ENCODE measurements around the gene MYLK.
A peak's percentile ranks its signal among the peaks of the same experiment; 100 is the strongest.
"Not testable (repeated sequence)": the region's sequence is repeated elsewhere in the genome, so short reads cannot be mapped to it uniquely, and the experiment has no call there.

Gene MYLK
- total RNA-seq: 0 to 0.31 (median 0.14) reads per million in 4 donors

DNA sequence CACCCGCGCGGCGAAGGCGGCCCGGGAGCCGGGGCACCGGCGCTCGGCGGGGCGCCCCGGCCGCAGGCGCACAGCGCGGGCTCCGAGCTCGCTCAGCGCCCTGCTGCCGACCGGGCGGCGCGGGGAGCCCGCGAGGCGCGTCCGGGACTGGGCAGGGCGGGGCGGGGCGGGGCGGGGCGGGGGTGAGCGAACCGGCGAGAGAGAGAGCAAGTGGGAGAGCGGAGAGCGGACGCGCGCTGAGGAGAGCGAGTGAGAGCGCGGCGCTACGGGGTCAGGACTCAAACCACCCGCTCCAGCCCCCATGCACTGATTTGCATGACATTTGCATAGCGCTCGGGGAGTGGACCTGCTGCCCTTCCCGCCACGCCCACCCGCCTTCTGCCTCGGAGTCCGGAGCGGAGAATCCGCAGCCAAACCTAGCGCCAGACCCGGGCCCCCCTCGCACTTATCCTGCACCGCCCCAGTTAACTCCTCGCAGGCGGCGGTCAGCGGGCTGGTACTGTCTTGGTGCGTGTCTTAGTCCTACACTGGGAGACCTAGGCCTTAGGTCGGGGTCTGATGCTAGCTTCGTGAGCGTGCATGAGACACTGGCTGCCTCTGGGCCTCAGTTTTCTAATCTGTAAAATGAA is at the start of gene MYLK:
Gene MYLK (minus strand): TSS at position 130 of the 629 bp plus-strand sequence. CDS start 90,491 bp downstream, outside the sequence.
- DNase-seq: peak in 2 of 5 donors; percentile 5 to 66

DNA sequence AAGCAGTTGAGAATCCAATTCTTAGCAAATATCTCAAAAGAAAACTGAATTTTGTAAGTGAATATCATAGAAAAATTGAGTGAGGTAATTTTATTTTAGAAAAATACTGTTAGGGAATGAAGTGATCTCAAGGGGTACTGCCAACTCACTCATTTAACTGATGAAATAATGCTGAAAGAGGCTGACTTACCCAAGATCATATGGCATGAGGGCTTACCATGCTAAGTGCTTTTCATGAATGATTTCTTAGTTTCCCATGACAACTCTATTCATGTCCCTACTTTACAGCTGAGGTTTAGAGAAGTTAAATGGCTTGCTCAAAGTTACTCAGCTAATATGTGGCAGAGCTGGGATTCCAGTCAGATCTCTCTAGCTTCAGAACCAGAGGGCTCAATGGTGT is 46.3 kb upstream of the MYLK start:
- no peak for DNase-seq

GRCh38 chr3:123929325-123929724 is 45.2 kb upstream of the MYLK start:
- no peak for DNase-seq

- DNase-seq: no peak
Observed at GRCh38 chr3:123926396-123926795, 42.3 kb upstream of the MYLK start.

GRCh38 chr3:123920868-123921267 is 36.7 kb upstream of the MYLK start:
- DNase-seq: no peak

DNA sequence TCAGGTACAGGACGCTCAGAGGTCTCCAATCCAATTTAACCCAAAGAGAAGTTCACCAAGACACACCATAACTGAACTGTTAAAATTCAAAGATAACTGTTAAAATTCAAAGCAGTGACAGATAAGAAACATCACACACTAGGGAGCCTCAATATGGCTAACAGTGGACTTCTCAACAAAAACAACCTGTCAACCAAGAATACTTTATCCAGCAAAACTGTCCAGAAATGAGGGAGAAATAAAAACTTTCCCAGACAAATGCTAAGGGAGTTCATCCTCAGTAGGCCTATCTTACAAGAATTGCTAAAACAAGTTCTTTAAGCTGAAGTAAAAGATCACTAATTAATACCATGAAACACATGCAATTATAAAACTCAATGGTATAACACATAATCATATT is 36.3 kb upstream of the MYLK start:
- no peak for DNase-seq

DNA sequence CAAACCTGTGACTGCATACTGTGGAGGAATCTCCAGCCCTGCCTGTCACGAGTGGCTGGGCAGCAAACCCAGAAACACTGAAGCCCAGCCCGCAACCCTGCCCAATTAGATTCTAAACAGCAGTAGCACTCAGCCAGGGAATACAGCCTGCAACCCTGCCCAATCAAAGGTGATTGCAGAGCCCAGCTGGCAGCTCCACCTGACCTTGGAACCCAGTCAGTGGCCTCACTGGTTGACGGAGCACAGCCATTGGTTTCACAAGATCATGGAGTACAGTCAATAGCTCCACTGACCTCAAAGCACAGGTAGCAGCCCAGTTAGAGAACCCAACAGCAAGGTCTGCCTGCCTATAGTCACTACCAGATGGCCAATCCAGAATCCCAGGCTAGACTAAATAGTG is 35.2 kb upstream of the MYLK start:
- DNase-seq: no peak

GRCh38 chr3:123914829-123915228 is 30.7 kb upstream of the MYLK start:
- no peak for DNase-seq

DNA sequence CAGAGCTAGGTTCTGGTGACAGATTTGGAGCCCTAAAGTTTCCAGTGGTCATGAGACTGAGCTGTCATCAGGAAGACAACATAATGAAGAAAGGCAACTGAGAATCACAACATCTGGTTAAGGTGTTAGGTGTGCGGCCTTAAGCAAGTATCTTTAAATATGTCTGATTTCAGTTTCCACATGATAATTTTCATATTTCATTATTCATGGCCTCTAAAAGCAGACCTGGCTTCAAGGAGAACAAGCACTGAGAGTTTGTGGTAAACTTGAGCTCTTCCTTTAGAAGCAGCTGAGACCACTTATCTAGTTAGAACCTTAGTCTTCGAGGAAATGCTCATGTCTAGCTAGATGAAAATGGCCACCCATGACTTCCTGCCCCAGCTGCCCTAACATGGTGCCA is 25.7 kb upstream of the MYLK start:
- DNase-seq: no peak

GRCh38 chr3:123907720-123908119 is 23.6 kb upstream of the MYLK start:
- no peak for DNase-seq

DNA sequence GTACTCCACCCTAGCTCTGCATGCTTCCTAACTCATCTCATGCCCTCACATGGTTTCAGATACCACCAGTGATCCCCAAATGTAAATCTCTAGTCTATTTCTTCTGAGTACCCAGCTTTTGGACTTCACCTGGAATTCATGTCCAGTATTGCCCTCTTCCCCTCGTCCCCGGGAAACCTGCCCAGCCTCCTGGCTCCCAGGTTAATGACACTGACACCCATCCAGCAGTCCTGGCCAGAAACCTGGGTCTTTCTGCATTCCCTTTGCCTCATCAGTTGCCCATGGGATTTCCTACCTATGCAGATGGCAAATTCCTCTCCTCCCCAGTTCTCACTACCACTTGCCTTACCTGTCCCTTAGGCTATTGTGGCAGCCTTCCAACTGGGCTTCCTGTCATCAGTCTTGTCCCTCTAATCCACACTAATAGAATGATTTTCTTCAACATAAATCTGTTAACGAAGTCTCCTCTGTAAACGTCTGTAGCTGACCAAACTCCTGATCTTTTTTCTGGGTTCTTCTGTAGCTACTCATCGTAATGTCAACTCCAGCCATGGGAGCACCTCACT is 15.3 kb upstream of the MYLK start:
- no peak for DNase-seq

DNA sequence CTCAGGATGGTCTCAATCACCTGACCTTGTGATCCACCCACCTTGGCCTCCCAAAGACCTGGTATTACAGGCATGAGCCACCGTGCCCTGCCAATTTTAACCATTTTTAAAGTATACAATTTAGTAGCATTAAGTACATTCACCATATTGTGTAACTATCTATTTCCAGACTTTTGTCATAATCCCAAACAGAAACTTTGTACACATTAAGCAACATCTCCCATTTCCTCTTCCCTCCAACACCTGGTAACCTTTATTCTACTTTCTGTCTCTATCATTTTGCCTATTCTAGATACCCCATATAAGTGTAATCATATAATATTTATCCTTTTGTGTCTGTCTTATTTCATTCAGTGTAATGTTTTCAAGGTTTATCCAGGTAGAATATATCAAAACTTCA is 8.9 kb upstream of the MYLK start:
- DNase-seq: no peak

DNA sequence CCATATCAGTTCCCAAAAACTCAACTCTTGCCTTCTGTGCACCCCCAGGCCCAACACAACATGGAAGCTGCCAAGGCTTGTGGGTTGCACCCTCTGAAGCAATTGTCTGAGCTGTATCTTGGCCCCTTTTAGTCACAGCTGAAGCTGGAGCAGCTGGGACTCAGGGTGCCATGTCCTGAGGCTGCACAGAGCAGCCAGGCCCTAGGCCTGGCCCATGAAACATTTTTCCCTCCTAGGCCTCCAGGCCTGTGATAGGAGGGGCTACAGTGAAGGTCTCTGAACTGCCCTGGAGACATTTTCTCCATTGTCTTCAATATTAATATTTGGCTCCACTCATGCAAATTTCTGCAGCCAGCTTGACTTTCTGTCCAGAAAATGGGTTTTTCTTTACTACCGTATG is 8.1 kb upstream of the MYLK start:
- DNase-seq: no peak

DNA sequence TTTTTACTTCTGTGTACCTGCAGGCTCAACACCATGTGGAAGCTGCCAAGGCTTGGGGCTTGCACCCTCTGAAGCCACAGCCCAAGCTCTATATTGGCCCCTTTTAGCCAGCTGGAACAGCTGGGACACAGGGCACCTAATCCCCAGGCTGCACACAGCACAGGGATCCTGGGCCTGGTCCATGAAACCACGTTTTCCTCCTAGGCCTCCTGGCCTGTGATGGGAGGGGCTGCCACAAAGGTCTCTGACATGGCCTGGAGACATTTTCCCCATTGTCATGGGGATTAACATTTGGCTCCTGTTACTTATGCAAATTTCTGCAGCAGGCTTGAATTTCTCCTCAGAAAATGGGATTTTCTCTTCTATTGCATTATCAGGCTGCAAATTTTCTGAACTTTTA is 6.9 kb upstream of the MYLK start:
- DNase-seq: not testable (repeated sequence)

DNA sequence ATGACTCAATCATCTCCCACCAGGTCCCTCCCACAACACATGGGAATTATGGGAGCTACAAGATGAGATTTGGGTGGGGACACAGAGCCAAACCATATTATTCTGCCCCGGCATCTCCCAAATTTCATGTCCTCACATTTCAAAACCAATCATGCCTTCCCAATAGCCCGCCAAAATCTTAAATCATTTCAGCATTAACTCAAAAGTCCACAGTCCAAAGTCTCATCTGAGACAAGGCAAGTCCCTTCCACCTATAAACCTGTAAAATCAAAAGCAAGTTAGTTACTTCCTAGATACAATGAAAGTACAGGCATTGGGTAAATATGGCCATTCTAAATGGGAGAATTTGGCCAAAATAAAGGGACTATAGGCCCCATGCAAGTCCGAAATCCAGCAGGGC is 6.0 kb upstream of the MYLK start:
- not testable (repeated sequence) for DNase-seq

DNA sequence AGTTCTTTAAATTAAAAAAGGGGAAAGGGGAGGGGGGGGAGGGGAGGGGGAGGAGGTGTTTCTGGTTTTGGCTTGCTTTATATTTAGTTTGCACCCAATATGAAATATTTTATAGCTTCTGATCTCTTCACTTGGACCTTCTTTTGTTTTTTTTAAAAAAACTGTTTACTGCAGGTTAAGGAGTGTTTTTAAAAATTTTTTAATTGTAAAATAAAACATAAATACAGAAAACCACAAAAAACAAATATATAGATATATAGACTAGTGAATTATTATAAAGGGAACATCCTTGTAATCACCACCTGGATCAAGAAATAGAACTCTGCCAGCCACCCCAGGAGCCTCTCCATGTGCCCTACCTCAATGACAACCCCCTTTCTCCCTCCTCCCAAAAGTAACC is 861 bp upstream of the MYLK start:
- DNase-seq: no peak

DNA sequence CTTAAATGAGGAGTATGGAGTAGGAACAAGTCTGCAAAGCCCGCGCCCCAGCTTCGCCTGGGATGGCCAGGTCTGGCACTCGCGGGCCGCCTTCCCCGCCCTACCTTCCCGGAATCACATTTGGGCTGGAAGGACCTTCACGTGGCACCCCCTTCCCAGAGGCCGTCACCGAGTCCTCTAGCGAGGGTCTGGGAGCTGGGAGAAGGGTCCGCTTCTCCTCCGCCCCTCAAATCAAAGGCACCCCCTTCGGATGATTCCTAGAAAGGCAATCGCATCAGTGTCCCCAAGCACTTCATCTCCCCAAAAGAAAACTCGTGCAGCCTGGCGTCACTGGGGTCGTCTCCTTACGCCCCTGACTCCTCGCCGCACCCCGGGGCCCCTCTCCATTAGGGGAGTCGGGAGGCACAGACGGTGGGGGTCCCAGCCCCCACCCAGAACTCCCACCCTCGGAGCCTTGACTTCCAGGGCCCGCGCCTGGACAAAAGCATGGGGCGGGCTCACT is 380 bp downstream of the MYLK start:
- no peak for DNase-seq

GRCh38 chr3:123883111-123883510 is 1.0 kb downstream of the MYLK start:
- DNase-seq: no peak

DNA sequence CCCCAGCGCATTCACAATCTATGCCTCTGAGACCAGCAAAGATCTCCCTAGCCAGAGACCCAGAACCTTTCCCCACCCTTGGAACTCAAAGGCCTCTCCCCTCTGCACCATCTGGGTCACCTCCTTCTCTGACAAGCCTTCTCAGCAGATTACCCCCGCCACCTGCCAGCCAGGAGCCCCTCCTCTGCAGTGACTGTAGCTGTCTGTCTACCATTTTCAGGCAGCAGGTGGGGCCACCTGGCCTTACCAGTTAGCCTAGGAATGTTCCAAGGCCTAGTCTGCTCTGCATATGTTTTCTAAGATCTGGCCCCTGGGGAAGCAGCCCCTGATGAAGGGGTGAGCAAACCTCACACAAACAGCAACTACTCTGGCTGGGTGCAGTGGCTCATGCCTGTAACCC is 2.4 kb downstream of the MYLK start:
- no peak for DNase-seq

DNA sequence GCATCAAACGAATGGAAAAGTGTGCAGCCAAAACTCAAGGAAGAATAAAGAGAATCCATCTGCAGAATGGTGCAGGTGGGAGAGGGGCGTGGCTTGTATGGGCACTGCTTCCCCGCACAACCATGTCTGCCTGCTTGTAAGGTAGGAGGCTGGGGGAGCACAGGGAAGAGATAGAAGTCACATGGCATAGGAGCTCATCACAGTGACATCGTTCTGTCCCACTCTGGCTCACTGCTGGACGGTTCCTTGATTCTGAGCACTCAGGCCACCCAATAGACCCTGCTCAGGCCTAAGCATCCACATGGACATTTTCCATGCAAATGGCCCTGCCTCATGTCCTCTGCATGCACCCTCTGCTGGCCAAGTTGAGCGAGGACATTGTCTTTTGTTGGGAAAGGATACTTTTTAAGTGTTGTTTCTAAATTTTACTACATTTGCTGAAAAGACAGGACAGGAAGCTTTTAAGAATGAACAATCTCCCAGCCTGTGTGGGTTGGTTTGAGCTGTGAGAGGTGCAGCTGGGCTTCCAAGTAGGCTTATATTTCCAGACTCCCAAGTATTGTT is 3.1 kb downstream of the MYLK start:
- no peak for DNase-seq

- DNase-seq: no peak
Observed at GRCh38 chr3:123878807-123879206, 5.3 kb downstream of the MYLK start.

DNA sequence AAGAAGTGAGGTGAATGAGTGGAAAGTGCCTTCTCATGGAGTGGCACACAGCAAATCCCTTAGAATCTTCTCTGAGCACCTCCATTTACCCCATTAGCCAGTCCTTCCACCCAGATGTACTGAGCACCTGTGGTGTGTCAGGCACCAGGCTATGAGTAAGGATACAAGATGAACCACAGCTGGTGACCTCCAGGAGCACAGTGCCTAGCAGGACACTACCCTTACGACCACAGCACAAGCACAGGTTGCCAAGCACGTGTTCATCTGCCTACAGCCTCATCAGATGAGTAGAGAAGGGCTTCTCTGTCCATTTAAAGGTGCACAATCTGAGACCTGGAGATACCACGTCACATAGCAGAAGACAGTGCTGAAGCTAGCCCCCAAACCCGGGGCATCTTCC is 6.2 kb downstream of the MYLK start:
- DNase-seq: no peak

GRCh38 chr3:123877466-123877865 is 6.7 kb downstream of the MYLK start:
- no peak for DNase-seq

- DNase-seq: no peak
Observed at GRCh38 chr3:123876858-123877257, 7.3 kb downstream of the MYLK start.

DNA sequence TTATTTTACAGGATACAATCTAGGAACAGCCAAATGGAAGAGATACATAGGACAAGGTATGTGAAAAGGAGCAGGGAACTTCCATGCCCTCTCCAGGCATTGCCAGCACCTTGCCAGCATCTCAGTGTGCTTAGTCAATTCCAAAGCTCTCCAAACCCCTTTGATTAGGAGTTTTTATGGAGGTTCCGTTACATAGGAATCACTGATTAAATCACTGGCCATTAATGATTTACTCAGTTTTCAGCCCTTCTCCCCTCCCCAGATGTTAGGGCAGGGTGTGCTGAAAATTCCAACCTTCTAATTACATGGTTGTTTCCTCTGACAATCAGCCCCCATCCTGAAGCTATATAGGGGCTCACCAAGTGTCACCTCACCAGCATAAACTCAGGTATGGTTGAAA is 11.5 kb downstream of the MYLK start:
- DNase-seq: no peak
